Activated CD4-positive, alpha-beta T cell treated with anti-CD3 and anti-CD28 coated beads, Interleukin-2, amount 10 ng/mL, durations not matched to agents 7 days and 5 days (primary cell): Measurements from ENCODE around the gene GBP5. TPM values are rescaled to one million over a fixed set of nuclear protein-coding genes. Genes with fewer than 3 reads are reported as not detected.
"Not testable (repeated sequence)": the region's sequence is repeated elsewhere in the genome, so short reads cannot be mapped to it uniquely, and the experiment has no call there.

ENCODE experiments used
- CTCF ChIA-PET: fragments of 350-600 bp; sonication (Branson Sonifier 250); formaldehyde crosslinking; loops from one replicate; lab custom pipeline; 2021; ENCODE audit warnings: antibody characterized with exemption; lab: Charles Lee
- POLR2A ChIA-PET: fragments of 350-600 bp; sonication (Branson Sonifier 250); formaldehyde crosslinking; loops from one replicate; lab custom pipeline; 2021; ENCODE audit warnings: antibody characterized with exemption; lab: Charles Lee
- DNase-seq: peaks from one replicate; pipeline ENCODE4 v3.0.0-alpha.2; 2020
- H3K27ac Mint-ChIP-seq: one replicate; pipeline ENCODE4 v1.8.0; 2021; ENCODE audit warnings: mild to moderate bottlenecking, moderate library complexity, mixed read lengths
- H3K27me3 Mint-ChIP-seq: one replicate; pipeline ENCODE4 v1.8.0; 2021; ENCODE audit warnings: mixed read lengths
- H3K36me3 Mint-ChIP-seq: one replicate; pipeline ENCODE4 v1.8.0; 2021; ENCODE audit warnings: low read depth, mixed read lengths
- H3K4me1 Mint-ChIP-seq: one replicate; pipeline ENCODE4 v1.8.0; 2021; ENCODE audit warnings: mixed read lengths
- H3K4me3 Mint-ChIP-seq: one replicate; pipeline ENCODE4 v1.8.0; 2021; ENCODE audit warnings: mild to moderate bottlenecking, moderate library complexity, mixed read lengths
- H3K9me3 Mint-ChIP-seq: one replicate; pipeline ENCODE4 v1.8.0; 2021; ENCODE audit warnings: mixed read lengths
- total RNA-seq, 2 experiments: library from RNA; stranded (reverse); gene quantifications; one replicate each; pipeline ENCODE4 v1.2.3, GENCODE V29; 2021

Gene GBP5, protein sequence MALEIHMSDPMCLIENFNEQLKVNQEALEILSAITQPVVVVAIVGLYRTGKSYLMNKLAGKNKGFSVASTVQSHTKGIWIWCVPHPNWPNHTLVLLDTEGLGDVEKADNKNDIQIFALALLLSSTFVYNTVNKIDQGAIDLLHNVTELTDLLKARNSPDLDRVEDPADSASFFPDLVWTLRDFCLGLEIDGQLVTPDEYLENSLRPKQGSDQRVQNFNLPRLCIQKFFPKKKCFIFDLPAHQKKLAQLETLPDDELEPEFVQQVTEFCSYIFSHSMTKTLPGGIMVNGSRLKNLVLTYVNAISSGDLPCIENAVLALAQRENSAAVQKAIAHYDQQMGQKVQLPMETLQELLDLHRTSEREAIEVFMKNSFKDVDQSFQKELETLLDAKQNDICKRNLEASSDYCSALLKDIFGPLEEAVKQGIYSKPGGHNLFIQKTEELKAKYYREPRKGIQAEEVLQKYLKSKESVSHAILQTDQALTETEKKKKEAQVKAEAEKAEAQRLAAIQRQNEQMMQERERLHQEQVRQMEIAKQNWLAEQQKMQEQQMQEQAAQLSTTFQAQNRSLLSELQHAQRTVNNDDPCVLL
- total RNA-seq = 100 to 1,000 TPM; 370 to 405 TPM

DNA sequence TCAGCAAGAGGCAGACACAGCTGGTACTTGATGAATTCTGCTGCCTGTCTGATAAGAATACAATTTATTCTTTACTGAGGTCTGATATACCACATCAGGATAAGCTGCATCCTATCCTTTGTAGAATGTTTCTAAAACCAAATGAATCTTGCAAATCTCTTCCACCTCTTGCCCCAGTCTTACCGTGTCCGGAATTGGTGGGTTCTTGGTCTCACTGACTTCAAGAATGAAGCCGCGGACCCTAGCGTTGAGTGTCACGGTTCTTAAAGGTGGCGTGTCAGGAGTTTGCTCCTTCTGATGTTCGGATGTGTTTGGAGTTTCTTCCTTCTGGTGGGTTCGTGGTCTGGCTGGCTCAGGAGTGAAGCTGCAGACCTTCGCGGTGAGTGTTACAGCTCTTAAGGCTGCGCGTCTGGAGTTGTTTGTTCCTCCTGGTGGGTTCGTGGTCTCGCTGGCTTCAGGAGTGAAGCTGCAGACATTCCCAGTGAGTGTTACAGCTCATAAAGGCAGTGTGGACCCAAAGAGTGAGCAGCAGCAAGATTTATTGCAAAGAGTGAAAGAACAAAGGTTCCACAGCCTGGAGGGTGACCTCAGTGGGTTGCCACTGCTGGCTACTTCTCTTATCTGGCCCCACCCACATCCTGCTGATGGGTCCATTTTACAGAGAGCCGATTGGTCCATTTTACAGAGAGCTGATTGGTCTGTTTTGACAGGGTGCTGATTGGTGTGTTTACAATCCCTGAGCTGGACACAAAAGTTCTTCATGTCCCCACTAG, at the start of gene GBP5:
GBP5 (minus strand) TSS at position 592 of the 773 bp plus-strand sequence. CDS start 3,305 bp downstream, outside the sequence.
- peak; percentile 86 for DNase-seq
- Mint-ChIP-seq H3K27ac (peak within 1 kb of the TSS; percentile 97), H3K36me3 (peaks cover 81% of the 10 kb centered on the region), H3K4me3 (peak within 1 kb of the TSS; percentile 95), H3K9me3 (peaks cover 15% of the 10 kb centered on the region), H3K4me1 (peaks cover 58% of the 10 kb centered on the region)
- CTCF ChIA-PET = interaction anchor here (0.7 to 3.9 kb wide), 10 partner anchors 14 to 91 kb away, joined by 3 to 21 read pairs (median 5); partner anchors contain the start of gene GBP6
- not testable (repeated sequence) for H3K27me3 Mint-ChIP-seq
- POLR2A ChIA-PET = interaction anchor here (0.6 to 1.5 kb wide), 8 partner anchors 15 to 427 kb away, joined by 3 to 8 read pairs (median 3); no protein-coding TSS in a partner anchor

DNA sequence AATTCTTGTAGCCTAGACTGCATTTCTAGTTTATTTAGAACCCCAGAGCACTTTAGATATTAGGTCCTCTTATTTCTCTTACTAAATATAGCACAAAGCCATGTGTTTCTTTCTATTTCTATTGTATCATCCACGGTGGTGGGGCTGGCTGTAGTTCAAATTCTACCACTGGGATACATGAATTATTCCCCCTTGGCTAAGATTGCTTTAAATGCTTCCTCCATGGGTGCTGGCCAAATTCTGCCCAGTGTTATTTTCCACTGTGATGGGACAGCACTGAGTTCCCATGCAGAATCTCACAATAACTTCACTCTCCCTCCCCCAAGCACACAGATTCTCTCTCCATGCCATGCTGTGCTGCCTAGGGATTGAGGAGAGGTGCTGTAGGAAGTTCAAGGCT, 49.7 kb upstream of the GBP5 start:
- peaks cover 3% of the 10 kb centered on the region for H3K27me3 Mint-ChIP-seq
- H3K27ac Mint-ChIP-seq = no peak overlapping the region
- peaks cover 56% of the 10 kb centered on the region for H3K36me3 Mint-ChIP-seq
- DNase-seq = no peak
- peaks cover 7% of the 10 kb centered on the region for H3K4me1 Mint-ChIP-seq
- no peak overlapping the region for H3K4me3 Mint-ChIP-seq
- CTCF ChIA-PET = interaction anchor here (1.1 kb wide), 1 partner anchor 36 kb away, joined by 4 read pairs; no protein-coding TSS in a partner anchor
- peaks cover 61% of the 10 kb centered on the region for H3K9me3 Mint-ChIP-seq
- POLR2A ChIA-PET = no interaction called here

DNA sequence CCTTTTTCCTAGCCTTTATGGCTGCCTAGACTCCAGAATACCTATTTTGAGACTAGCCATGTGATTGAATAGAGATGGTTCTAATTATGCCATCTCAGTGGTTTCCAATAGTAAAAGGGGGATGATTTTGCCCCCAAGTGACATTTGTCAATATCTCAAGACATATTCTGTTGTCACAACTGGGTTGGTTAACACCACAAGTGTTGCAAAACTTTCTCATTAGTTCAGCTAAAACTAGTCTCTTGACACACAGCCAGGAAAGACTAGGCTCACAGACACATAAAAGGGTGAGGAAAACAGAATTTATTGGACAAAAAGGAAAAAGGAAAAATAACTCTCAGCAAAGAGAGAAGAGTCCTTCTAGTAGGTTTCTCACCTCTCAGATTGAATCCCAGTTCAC, 39.9 kb upstream of the GBP5 start:
- Mint-ChIP-seq H3K36me3 (peaks cover 74% of the 10 kb centered on the region), H3K4me1 (peaks cover 44% of the 10 kb centered on the region)

DNA sequence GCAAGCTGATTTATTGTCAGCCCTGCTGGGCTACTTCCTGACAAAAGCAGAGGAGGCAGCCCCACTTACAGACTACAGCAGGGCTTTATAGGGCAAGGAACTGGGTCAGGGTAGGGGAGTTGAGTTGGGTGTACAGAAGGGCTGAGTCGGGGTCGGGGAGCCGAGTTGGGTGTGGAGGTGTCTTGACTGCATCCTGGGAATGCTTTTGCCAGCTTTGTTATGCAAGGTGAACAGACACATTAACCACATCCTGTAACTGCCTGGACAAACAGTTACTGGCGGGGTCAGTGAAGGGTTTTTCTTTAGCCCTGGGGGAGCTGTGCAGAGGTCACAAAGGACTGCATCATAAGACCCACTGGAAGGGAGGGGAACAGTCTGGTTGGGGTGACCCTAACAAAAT, 39.1 kb upstream of the GBP5 start:
- ChIA-PET CTCF (interaction anchor here (0.5 to 2.4 kb wide), 6 partner anchors 10 to 186 kb away, joined by 3 to 10 read pairs (median 4); no protein-coding TSS in a partner anchor), POLR2A (interaction anchor here (0.6 kb wide), 1 partner anchor 289 kb away, joined by 3 read pairs; the partner anchor contains the start of gene GBP3)
- H3K4me1 Mint-ChIP-seq = peaks cover 48% of the 10 kb centered on the region
- DNase-seq = no peak
- peaks cover 48% of the 10 kb centered on the region for H3K9me3 Mint-ChIP-seq
- peak overlapping the region; percentile 98 for H3K27ac Mint-ChIP-seq
- H3K27me3 Mint-ChIP-seq = no peaks in the 10 kb centered on the region
- H3K4me3 Mint-ChIP-seq = no peak overlapping the region
- peaks cover 71% of the 10 kb centered on the region for H3K36me3 Mint-ChIP-seq

More for the DNA sequence above, 39.9 kb upstream of the GBP5 start:
- no peaks in the 10 kb centered on the region for H3K27me3 Mint-ChIP-seq
- H3K4me3 Mint-ChIP-seq = no peak overlapping the region
- H3K27ac Mint-ChIP-seq = peak overlapping the region; percentile 22
- peaks cover 52% of the 10 kb centered on the region for H3K9me3 Mint-ChIP-seq
- CTCF ChIA-PET = interaction anchor here (1.2 to 2.4 kb wide), 2 partner anchors 10 kb away, joined by 3 to 10 read pairs; no protein-coding TSS in a partner anchor
- no peak for DNase-seq
- POLR2A ChIA-PET = no interaction called here

DNA sequence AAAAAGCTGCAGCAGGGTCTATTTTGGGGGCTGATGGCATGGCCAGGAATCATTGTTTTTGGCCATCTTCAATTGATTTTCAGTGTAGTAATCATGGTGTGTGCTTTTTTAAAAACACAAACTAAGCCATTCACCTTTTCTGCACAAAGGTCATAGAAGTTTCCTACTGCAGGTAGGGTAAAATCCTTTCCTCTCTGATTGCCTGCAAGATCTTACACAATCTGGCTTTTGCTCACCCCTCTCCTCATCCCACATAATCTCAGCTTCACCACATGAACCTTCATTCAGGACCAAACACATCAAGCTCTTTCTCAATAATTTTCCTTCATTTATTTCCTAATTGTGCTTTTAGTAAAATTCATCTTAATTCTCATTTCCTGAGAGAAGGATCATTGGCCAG, 38.3 kb upstream of the GBP5 start:
- Mint-ChIP-seq H3K36me3 (peaks cover 67% of the 10 kb centered on the region), H3K9me3 (peaks cover 45% of the 10 kb centered on the region), H3K27ac (peak overlapping the region; percentile 98), H3K4me3 (peak overlapping the region; percentile 31), H3K27me3 (no peaks in the 10 kb centered on the region), H3K4me1 (peaks cover 56% of the 10 kb centered on the region)
- POLR2A ChIA-PET = interaction anchor here (0.6 to 1.3 kb wide), 5 partner anchors 15 to 288 kb away, joined by 3 to 6 read pairs (median 3); partner anchors contain the start of genes GBP1, GBP3 and GBP5
- CTCF ChIA-PET = interaction anchor here (0.5 to 2.4 kb wide), 13 partner anchors 9 to 186 kb away, joined by 3 to 10 read pairs (median 5); partner anchors contain the start of gene GBP5
- DNase-seq = no peak

DNA sequence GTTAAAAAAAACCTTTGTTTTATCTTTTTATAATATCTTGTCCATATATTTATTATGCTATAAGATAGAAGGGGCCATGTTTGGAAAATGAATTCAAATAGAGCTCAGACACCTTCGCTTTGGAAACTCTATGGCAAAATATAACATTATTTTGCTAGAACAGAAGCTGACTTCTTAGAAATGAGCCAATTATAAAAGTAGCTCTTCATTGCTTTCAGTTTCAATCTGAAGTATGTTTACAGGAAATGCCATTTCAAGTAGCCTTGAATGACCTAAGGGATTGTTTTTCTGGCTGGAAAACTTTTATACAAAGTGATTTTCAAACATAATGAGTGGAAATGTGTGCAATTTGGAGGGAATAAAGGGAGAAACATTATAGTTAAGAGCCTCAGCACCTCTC, 37.8 kb upstream of the GBP5 start:
- ChIA-PET CTCF (interaction anchor here (0.6 to 2.4 kb wide), 12 partner anchors 8 to 260 kb away, joined by 3 to 10 read pairs (median 5); partner anchors contain the start of gene GBP5), POLR2A (interaction anchor here (0.5 to 1.3 kb wide), 7 partner anchors 8 to 379 kb away, joined by 3 to 6 read pairs (median 3); partner anchors contain the start of genes GBP1 and GBP5)
- H3K27ac Mint-ChIP-seq = peak overlapping the region; percentile 98
- H3K9me3 Mint-ChIP-seq = peaks cover 46% of the 10 kb centered on the region
- peaks cover 68% of the 10 kb centered on the region for H3K36me3 Mint-ChIP-seq
- no peaks in the 10 kb centered on the region for H3K27me3 Mint-ChIP-seq
- no peak for DNase-seq
- peaks cover 59% of the 10 kb centered on the region for H3K4me1 Mint-ChIP-seq
- H3K4me3 Mint-ChIP-seq = peak overlapping the region; percentile 31

DNA sequence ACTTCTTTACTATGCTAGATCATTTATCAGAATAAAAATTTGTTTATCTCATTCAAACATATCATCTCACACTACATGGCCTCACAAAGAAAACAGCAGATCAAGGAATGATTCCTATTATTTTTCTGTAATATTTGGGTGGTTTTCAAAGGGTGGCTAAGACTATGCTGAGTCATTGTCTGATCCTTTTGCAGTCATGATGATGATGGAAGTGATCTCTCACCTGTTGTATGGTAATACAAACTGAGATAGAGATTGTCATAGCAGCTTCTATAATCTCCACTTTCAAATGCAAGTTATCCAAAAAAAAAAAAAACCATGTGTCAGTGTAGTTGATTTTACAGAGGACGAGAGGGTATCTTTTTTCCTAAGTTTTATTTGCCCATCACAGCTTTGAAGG, 37.2 kb upstream of the GBP5 start:
- Mint-ChIP-seq H3K27ac (peak overlapping the region; percentile 98), H3K27me3 (no peaks in the 10 kb centered on the region), H3K9me3 (peaks cover 48% of the 10 kb centered on the region), H3K36me3 (peaks cover 69% of the 10 kb centered on the region), H3K4me3 (peak overlapping the region; percentile 48), H3K4me1 (peaks cover 66% of the 10 kb centered on the region)
- no peak for DNase-seq
- CTCF ChIA-PET = interaction anchor here (0.6 to 2.4 kb wide), 15 partner anchors 8 to 259 kb away, joined by 3 to 10 read pairs (median 5); partner anchors contain the start of gene GBP5
- POLR2A ChIA-PET = interaction anchor here (0.5 to 1.3 kb wide), 5 partner anchors 7 to 378 kb away, joined by 3 to 6 read pairs (median 3); partner anchors contain the start of genes GBP1 and GBP5

DNA sequence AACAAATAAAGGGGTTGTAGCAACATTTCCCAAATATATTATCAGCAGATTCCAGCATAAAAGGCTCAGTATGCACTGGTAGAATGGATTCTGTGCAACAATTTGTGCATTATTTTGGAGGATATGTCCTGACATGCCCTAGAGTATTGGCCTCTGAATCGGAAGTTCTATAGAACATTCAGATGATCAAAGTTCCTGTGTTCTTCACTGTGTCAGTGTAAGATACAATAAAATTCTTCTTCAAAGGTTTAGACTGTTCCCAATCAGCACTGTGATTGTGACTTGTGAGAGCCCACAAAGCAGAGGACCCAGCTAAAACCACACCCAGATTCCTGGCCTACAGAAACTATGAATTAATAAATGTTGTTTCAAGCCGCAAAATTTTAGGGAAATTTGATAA, 33.6 kb upstream of the GBP5 start:
- Mint-ChIP-seq H3K36me3 (peaks cover 49% of the 10 kb centered on the region), H3K9me3 (peaks cover 31% of the 10 kb centered on the region), H3K27ac (no peak overlapping the region), H3K4me3 (no peak overlapping the region), H3K4me1 (peaks cover 61% of the 10 kb centered on the region), H3K27me3 (no peaks in the 10 kb centered on the region)
- CTCF ChIA-PET = interaction anchor here (1.1 kb wide), 2 partner anchors 10 to 12 kb away, joined by 4 to 7 read pairs; no protein-coding TSS in a partner anchor
- DNase-seq = no peak
- POLR2A ChIA-PET = no interaction called here

DNA sequence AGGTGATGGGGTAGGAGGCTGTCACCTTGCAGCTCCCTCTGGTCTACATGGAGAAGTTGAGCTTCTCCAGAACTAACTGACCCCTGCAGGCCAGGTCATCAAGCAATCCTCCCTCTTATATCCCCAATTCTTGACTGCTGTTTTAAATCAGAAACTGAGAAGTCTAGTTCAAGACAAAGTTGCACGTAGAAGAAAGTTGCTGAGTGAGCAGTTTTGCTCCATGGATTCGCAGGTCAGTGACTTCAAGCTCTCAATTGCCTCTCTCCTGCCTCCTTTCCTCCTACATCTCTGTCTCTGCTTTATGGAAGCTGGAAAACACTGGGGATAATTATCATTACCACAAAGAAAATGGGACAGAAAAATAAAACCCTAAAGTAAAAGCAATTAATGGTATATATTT, 32.8 kb upstream of the GBP5 start:
- Mint-ChIP-seq H3K27me3 (no peaks in the 10 kb centered on the region), H3K4me3 (no peak overlapping the region), H3K36me3 (peaks cover 47% of the 10 kb centered on the region), H3K9me3 (peaks cover 30% of the 10 kb centered on the region), H3K27ac (no peak overlapping the region), H3K4me1 (peaks cover 56% of the 10 kb centered on the region)
- DNase-seq = no peak
- ChIA-PET POLR2A (interaction anchor here (0.6 kb wide), 1 partner anchor 47 kb away, joined by 3 read pairs; no protein-coding TSS in a partner anchor), CTCF (interaction anchor here (1.1 kb wide), 2 partner anchors 9 to 11 kb away, joined by 4 to 7 read pairs; no protein-coding TSS in a partner anchor)

DNA sequence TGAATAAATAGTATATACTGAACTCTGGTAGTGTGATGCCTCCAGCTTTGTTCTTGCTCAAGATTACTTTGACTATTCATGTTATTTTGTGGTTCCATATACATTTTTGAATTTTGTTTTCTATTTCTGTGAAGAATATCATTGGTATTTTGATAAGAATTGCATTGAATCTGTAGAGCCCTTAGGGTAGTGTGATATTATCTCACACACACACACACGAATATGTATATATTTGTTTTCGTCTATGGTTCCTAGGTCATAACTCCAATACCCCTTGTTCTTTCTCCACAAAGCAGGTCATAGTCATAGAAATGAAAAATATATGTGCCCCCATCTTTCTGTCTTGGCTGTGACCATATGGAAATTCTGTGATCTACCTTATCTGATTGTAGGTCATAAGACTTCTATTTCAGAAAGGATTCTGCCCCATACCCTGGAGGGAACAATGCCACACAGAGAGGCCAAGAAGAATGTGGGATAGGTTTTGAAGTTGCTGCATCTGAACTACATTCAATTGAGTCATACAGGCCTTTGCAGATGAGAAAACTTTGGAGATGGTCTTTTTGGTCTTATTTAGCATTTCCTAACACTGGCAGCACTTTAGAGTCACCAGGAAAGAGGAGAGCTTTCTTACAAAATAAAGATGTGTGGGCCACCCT, 32.0 kb upstream of the GBP5 start:
- DNase-seq = no peak
- Mint-ChIP-seq H3K36me3 (peaks cover 41% of the 10 kb centered on the region), H3K27ac (no peak overlapping the region), H3K27me3 (no peaks in the 10 kb centered on the region), H3K9me3 (peaks cover 32% of the 10 kb centered on the region), H3K4me3 (no peak overlapping the region), H3K4me1 (peaks cover 54% of the 10 kb centered on the region)
- CTCF ChIA-PET = no interaction called here
- POLR2A ChIA-PET = no interaction called here

DNA sequence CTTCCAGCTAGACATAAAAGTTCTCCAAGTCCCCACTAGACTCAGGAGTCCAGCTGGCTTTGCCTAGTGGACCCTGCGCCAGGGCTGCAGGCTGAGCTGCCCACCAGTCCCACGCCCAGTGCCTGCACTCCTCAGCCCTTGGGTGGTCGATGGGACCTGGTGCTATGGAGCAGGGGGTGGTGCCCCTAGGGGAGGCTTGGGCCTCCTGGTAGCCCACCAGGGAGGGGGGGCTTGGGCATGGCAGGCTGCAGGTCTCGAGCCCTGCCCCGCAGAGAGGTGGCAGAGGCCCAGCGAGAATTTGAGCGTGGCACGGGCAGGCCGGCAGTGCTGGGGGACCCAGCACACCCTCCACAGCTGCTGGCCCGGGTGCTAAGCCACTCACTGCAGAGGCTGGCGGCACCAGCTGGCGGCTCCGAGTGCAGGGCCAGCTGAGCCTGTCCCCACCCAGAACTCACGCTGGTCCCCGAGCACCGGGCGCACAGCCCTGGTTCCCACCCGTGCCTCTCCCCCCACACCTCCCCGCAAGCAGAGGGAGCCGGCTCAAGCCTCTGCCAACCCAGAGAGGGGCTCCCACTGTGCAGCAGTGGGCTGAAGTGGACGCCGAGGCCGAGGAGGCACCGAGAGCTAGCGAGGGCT, 30.2 kb upstream of the GBP5 start:
- no peak overlapping the region for H3K27ac Mint-ChIP-seq

More for the DNA sequence above, 30.2 kb upstream of the GBP5 start:
- Mint-ChIP-seq H3K9me3 (peaks cover 20% of the 10 kb centered on the region), H3K27me3 (no peaks in the 10 kb centered on the region), H3K4me1 (peaks cover 57% of the 10 kb centered on the region), H3K4me3 (no peak overlapping the region), H3K36me3 (peaks cover 28% of the 10 kb centered on the region)
- POLR2A ChIA-PET = interaction anchor here (0.6 kb wide), 1 partner anchor 8 kb away, joined by 3 read pairs; no protein-coding TSS in a partner anchor
- DNase-seq = no peak
- CTCF ChIA-PET = interaction anchor here (0.8 to 1.6 kb wide), 5 partner anchors 8 to 30 kb away, joined by 3 to 10 read pairs (median 3); partner anchors contain the start of gene GBP5
